OCI-LY1 (cell line): ENCODE data around the gene MED27.
"Not testable (repeated sequence)": the region's sequence is repeated elsewhere in the genome, so short reads cannot be mapped to it uniquely, and the experiment has no call there.

Source experiments
- H2AFZ ChIP-seq: fragments of 200-600 bp; sonication (generic), shearing (Covaris generic); 2 replicates; pipeline ENCODE4 v1.6.0; 2014; ENCODE audit warnings: antibody characterized with exemption, mild to moderate bottlenecking, low read length
- H3F3A ChIP-seq: fragments of 200-600 bp; sonication (generic), shearing (Covaris generic); 2 replicates; pipeline ENCODE4 v1.6.0; 2014; ENCODE audit warnings: mild to moderate bottlenecking, antibody characterized with exemption, low read length, moderate library complexity; ENCODE audit not compliant: insufficient read depth
- H3K27ac ChIP-seq: fragments of 200-600 bp; sonication (generic); 2 replicates; pipeline ENCODE4 v1.5.1; 2014; ENCODE audit warnings: low read length, mixed run types, mild to moderate bottlenecking, low read depth; ENCODE audit not compliant: poor library complexity, severe bottlenecking
- H3K27me3 ChIP-seq: fragments of 200-600 bp; sonication (generic); 2 replicates; pipeline ENCODE4 v1.6.0; 2014; ENCODE audit warnings: antibody characterized with exemption, mild to moderate bottlenecking, low read length, moderate library complexity; ENCODE audit not compliant: insufficient read depth
- H3K36me3 ChIP-seq: fragments of 200-600 bp; sonication (generic); 2 replicates; pipeline ENCODE4 v1.6.1; 2014; ENCODE audit warnings: mild to moderate bottlenecking, antibody characterized with exemption, low read length, moderate library complexity, mixed read lengths; ENCODE audit not compliant: insufficient read depth
- H3K4me1 ChIP-seq: fragments of 200-600 bp; sonication (generic); 2 replicates; pipeline ENCODE4 v1.5.1; 2014; ENCODE audit warnings: mild to moderate bottlenecking, low read length, moderate library complexity; ENCODE audit not compliant: insufficient read depth, severe bottlenecking
- H3K4me2 ChIP-seq: fragments of 200-600 bp; sonication (generic), shearing (Covaris generic); 2 replicates; pipeline ENCODE4 v1.6.1; 2014; ENCODE audit warnings: low read length
- H3K4me3 ChIP-seq: fragments of 200-600 bp; sonication (generic); 2 replicates; pipeline ENCODE4 v1.5.1; 2014; ENCODE audit warnings: low read length, low read depth, mild to moderate bottlenecking, mixed read lengths; ENCODE audit not compliant: poor library complexity, severe bottlenecking
- H3K79me2 ChIP-seq: fragments of 200-600 bp; shearing (Covaris generic); 2 replicates; pipeline ENCODE4 v1.6.1; 2016; ENCODE audit warnings: mixed run types, low read length, mixed read lengths; ENCODE audit not compliant: insufficient read depth
- H3K9ac ChIP-seq: fragments of 200-600 bp; sonication (generic), shearing (Covaris generic); 2 replicates; pipeline ENCODE4 v1.6.1; 2014; ENCODE audit warnings: mild to moderate bottlenecking, low read length, mixed read lengths
- H3K9me2 ChIP-seq: fragments of 200-600 bp; sonication (generic), shearing (Covaris generic); 2 replicates; pipeline ENCODE4 v1.6.1; 2014; ENCODE audit warnings: low read depth, mild to moderate bottlenecking, low read length, mixed read lengths
- H3K9me3 ChIP-seq: fragments of 200-600 bp; shearing (Covaris generic); 2 replicates; pipeline ENCODE4 v1.6.1; 2014; ENCODE audit warnings: low read length, mixed read lengths
- H4K20me1 ChIP-seq: fragments of 200-600 bp; sonication (generic), shearing (Covaris generic); 2 replicates; pipeline ENCODE4 v1.6.0; 2016; ENCODE audit warnings: mild to moderate bottlenecking, low read length; ENCODE audit not compliant: insufficient read depth
- EZH2 ChIP-seq: fragments of 200-600 bp; sonication (generic), shearing (Covaris generic); IDR thresholded peaks from 2 replicates; pipeline ENCODE4 v1.8.0; 2017; ENCODE audit warnings: borderline replicate concordance, mixed run types, mild to moderate bottlenecking, antibody characterized with exemption, low read length, moderate library complexity, mixed read lengths
- TF ChIP-seq, protein P1 (sequence below): fragments of 200-600 bp; sonication (generic), shearing (Covaris generic); IDR thresholded peaks from 2 replicates; pipeline ENCODE4 v1.5.1; 2017; ENCODE audit warnings: mild to moderate bottlenecking, antibody characterized with exemption, low read length, moderate library complexity, mixed read lengths

Gene MED27

DNA sequence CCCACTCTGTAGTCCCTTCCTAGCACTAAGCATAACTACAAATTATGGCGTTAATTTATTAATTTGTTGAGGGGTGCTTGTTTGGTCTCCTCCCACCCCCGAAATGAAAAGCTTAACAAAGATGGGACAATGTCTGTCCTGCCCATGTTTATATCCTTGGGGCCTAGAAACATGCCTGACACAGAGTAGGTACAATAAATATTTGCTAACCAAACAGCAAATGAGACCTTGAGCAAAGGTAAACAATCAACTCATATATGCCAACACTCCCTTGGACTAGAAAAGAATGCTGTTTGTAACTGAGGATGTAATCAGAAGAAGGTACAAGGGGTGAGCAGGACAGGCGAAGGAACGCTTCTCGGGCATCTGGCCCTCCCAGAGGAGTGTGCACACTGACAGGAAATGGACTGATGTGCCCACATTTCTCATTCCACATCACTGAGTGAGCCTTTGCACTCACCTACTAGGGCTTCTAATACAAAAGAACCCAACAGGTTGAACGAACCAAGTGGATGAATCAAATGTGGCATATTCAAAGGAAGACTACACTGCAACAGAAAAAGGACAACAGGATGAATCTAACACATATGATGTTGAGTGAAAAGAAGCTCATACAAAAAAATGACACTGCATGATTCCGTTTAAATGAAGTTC, 66.8 kb downstream of the MED27 start:
- no peak overlapping the region for H3K9ac ChIP-seq
- no peak overlapping the region for H2AFZ ChIP-seq
- H4K20me1 ChIP-seq: no peaks in the 10 kb centered on the region
- no peaks in the 10 kb centered on the region for H3K4me1 ChIP-seq
- H3K9me2 ChIP-seq: no peaks in the 10 kb centered on the region
- no peak overlapping the region for H3K4me2 ChIP-seq
- no peak overlapping the region for H3K27ac ChIP-seq
- no peaks in the 10 kb centered on the region for H3K9me3 ChIP-seq
- no peaks in the 10 kb centered on the region for H3F3A ChIP-seq
- peaks cover 23% of the 10 kb centered on the region for H3K36me3 ChIP-seq
- H3K4me3 ChIP-seq: no peak overlapping the region
- H3K27me3 ChIP-seq: no peaks in the 10 kb centered on the region
- H3K79me2 ChIP-seq: no peaks in the 10 kb centered on the region
- no peak for TF ChIP-seq EZH2
- TF ChIP-seq, protein P1, sequence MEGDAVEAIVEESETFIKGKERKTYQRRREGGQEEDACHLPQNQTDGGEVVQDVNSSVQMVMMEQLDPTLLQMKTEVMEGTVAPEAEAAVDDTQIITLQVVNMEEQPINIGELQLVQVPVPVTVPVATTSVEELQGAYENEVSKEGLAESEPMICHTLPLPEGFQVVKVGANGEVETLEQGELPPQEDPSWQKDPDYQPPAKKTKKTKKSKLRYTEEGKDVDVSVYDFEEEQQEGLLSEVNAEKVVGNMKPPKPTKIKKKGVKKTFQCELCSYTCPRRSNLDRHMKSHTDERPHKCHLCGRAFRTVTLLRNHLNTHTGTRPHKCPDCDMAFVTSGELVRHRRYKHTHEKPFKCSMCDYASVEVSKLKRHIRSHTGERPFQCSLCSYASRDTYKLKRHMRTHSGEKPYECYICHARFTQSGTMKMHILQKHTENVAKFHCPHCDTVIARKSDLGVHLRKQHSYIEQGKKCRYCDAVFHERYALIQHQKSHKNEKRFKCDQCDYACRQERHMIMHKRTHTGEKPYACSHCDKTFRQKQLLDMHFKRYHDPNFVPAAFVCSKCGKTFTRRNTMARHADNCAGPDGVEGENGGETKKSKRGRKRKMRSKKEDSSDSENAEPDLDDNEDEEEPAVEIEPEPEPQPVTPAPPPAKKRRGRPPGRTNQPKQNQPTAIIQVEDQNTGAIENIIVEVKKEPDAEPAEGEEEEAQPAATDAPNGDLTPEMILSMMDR: no peak

DNA sequence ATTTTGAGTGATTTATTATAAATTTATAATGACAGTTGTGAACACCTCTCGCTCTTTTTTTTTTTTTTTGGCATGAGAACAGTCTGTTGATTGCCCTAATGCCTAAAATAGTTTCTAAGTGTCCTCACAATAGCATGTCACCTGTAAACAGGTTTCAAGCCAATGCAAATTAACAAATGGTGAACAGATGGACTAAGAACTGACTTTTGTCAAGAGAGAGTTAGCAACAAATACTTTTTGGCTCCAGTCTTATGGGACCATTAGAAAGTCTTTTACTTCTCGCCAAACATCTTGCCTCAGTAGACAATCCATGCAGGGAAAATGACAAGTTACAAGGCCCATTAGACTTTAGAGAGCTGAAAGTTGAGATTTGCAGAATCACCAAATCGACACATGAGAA, 67.8 kb downstream of the MED27 start:
- no peaks in the 10 kb centered on the region for H3K9me3 ChIP-seq
- no peaks in the 10 kb centered on the region for H4K20me1 ChIP-seq
- no peaks in the 10 kb centered on the region for H3K27me3 ChIP-seq

DNA sequence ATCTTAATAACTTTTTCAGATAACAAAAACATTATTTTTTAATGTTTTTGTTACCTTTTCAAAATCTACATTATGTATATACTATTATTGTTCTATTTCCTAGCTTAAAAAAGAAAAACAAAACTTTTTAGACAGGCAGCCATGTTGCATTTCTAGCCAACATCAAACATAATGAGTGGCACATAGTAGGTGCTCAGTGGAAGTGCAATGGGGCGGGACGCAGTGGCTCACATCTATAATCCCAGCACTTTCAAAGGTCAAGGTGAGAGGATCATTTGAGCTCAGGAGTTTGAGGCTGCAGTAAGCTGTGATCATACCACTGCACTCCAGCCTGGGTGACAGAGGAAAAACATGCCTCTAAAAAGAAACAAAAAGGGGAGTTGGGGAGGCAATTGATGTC, 68.4 kb downstream of the MED27 start:
- TF ChIP-seq, protein P1: no peak
- TF ChIP-seq EZH2: no peak
- Histone ChIP-seq H2AFZ (no peak overlapping the region), H3K9me3 (no peaks in the 10 kb centered on the region), H3K36me3 (peaks cover 23% of the 10 kb centered on the region), H3K4me1 (no peaks in the 10 kb centered on the region), H4K20me1 (no peaks in the 10 kb centered on the region), H3K79me2 (no peaks in the 10 kb centered on the region), H3F3A (no peaks in the 10 kb centered on the region), H3K4me3 (no peak overlapping the region), H3K9me2 (no peaks in the 10 kb centered on the region), H3K27me3 (no peaks in the 10 kb centered on the region), H3K4me2 (no peak overlapping the region), H3K9ac (no peak overlapping the region), H3K27ac (no peak overlapping the region)

More for the DNA sequence above, 67.8 kb downstream of the MED27 start:
- peaks cover 23% of the 10 kb centered on the region for H3K36me3 ChIP-seq
- no peak overlapping the region for H3K27ac ChIP-seq
- H3K9ac ChIP-seq: no peak overlapping the region
- no peak overlapping the region for H2AFZ ChIP-seq
- H3F3A ChIP-seq: no peaks in the 10 kb centered on the region
- H3K4me1 ChIP-seq: no peaks in the 10 kb centered on the region
- TF ChIP-seq, protein P1: no peak
- TF ChIP-seq EZH2: no peak
- H3K79me2 ChIP-seq: no peaks in the 10 kb centered on the region
- no peak overlapping the region for H3K4me3 ChIP-seq
- H3K9me2 ChIP-seq: no peaks in the 10 kb centered on the region
- no peak overlapping the region for H3K4me2 ChIP-seq

DNA sequence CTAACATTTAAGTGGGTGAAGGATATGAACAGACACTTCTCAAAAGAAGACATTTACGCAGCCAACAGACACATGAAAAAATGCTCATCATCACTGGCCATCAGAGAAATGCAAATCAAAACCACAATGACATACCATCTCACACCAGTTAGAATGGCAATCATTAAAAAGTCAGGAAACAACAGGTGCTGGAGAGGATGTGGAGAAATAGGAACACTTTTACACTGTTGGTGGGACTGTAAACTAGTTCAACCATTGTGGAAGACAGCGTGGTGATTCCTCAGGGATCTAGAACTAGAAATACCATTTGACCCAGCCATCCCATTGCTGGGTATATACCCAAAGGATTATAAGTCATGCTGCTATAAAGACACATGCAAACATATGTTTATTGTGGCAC, 69.5 kb downstream of the MED27 start:
- H3K4me3 ChIP-seq, H3K79me2 ChIP-seq, H3K27ac ChIP-seq, H3K9ac ChIP-seq, H3F3A ChIP-seq, H2AFZ ChIP-seq, H3K4me1 ChIP-seq, H3K9me3 ChIP-seq, H3K4me2 ChIP-seq, H4K20me1 ChIP-seq, H3K27me3 ChIP-seq, H3K9me2 ChIP-seq: not testable (repeated sequence)
- peaks cover 23% of the 10 kb centered on the region for H3K36me3 ChIP-seq
